Activated T-cell treated with anti-CD3 and anti-CD28 coated beads, Interleukin-2, amount 50 U/mL, for 4 hours (primary cell): ENCODE measurements around the gene ADAMTS10. TPM values are rescaled to one million over a fixed set of nuclear protein-coding genes. Genes with fewer than 3 reads are reported as not detected.
"Not testable (repeated sequence)": the region's sequence is repeated elsewhere in the genome, so short reads cannot be mapped to it uniquely, and the experiment has no call there.

Source experiments
- ATAC-seq, 2 donors: fragments of 200-7000 bp; cut with Tn5 transposase; one replicate each; pipeline ENCODE4 v1.10.0; 2021
- DNase-seq: peaks from one replicate; pipeline ENCODE4 v3.0.0-alpha.2; 2020
- H3K27me3 Mint-ChIP-seq: one replicate; pipeline ENCODE4 v1.8.0; 2021; ENCODE audit warnings: low read depth, mixed read lengths
- H3K36me3 Mint-ChIP-seq: one replicate; pipeline ENCODE4 v1.8.0; 2022; ENCODE audit warnings: mixed read lengths; ENCODE audit not compliant: insufficient read depth
- H3K4me1 Mint-ChIP-seq: one replicate; pipeline ENCODE4 v1.8.0; 2021; ENCODE audit warnings: low read depth, mixed read lengths
- H3K4me3 Mint-ChIP-seq: one replicate; pipeline ENCODE4 v1.8.0; 2021; ENCODE audit warnings: mild to moderate bottlenecking, moderate library complexity, mixed read lengths
- H3K9me3 Mint-ChIP-seq: one replicate; pipeline ENCODE4 v1.8.0; 2021; ENCODE audit warnings: mixed read lengths
- total RNA-seq, 3 donors: library from RNA; stranded (reverse); gene quantifications; one replicate each; pipeline ENCODE4 v1.2.1, GENCODE V29; 2021

Gene ADAMTS10
- total RNA-seq, 3 donors from 2014 or later = 1.1 to 3.1 (median 1.5) TPM

DNA sequence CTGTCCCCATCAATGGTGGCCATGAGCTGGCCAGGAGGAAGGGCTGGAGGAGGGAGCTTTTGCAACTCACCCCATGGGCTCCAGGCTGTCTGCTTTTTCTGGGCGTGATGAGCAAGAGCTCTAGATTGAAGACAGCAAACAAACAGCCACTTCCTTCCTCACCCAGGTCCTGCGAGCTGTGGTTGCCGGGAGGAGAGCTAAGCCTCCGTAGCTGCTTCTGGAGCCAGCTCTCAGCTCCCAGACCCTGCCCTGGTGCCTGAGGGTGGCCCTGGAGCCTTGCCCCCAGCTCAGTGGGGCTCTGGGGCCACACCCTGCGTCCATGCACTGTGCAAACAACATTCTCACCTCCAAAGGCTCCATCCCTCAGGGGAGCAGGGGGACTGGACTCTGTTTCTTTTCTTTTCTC, 39.5 kb downstream of the ADAMTS10 start:
- DNase-seq (peak; percentile 42), ATAC-seq (peak; percentile 41 to 53)
- peaks cover 4% of the 10 kb centered on the region for H3K36me3 Mint-ChIP-seq
- peak overlapping the region; percentile 68 for H3K4me3 Mint-ChIP-seq
- peaks cover 82% of the 10 kb centered on the region for H3K4me1 Mint-ChIP-seq
- no peaks in the 10 kb centered on the region for H3K27me3 Mint-ChIP-seq
- peaks cover 4% of the 10 kb centered on the region for H3K9me3 Mint-ChIP-seq

DNA sequence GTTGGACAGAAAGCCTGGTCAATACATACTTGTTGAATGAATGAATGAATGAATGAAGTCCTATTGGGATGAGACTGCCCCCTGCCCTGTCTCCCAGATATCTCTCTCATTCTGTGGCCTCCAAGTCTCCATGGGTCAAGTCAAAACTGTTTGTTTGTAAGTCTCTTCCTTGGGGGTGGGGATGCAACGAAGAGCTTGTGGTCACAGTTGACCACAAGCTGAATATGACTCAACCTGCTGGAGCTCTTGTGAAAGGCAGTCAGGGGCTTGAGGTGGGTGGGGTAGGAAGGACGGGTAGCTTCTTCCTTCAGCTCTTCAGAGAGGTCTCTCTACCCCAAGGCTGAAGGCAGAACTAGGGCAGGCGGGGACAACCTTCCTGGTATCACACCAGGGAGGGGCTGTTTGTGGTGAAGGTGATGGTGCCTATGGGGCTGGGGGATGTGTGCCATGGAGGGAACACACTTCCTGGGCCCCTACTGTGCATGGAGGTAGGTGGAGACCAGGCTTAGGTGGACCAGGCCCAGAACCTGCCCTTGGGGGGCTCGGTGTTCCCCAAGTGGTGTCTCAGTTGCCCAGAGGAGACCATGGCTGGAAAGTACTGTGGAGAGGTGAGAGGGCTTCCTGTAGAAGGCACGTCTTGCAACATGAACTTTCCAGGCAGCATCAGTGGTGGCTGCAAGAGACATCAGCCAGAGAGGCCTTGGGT, 41.3 kb downstream of the ADAMTS10 start:
- H3K9me3 Mint-ChIP-seq = peaks cover 4% of the 10 kb centered on the region
- ATAC-seq (peak; percentile 83 to 84), DNase-seq (peak; percentile 48)
- peaks cover 77% of the 10 kb centered on the region for H3K4me1 Mint-ChIP-seq
- H3K27me3 Mint-ChIP-seq = no peaks in the 10 kb centered on the region
- peak overlapping the region; percentile 65 for H3K4me3 Mint-ChIP-seq
- H3K36me3 Mint-ChIP-seq = peaks cover 4% of the 10 kb centered on the region

DNA sequence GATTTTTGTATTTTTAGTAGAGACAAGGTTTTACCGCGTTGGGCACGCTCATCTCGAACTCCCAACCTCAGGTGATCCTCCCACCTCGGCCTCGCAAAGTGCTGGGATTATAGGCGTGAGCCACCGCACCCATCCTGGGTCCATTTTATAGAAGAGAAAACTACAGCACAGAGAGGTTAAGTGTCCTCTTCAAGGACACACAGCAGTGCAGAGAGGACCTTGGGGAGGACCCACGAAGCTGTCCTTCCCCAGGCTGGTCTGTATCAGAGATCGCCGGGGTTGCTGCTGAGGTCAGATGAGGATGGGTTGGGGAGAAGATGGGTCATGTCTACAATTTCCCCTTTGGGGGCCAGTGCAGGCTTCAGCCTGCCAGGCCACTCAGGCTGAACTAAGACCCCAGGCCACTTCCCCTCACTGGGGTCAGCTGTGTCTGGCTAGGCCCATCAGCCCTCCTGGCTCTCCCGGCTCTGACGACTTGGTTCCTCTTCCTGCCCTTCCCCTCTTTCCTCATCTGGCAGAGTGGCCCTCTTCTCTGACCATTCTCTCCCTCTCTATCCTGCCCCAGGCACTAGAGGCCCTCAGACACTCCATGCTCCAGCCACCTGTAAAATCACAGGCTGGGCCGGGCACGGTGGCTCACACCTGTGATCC, 42.9 kb downstream of the ADAMTS10 start:
- Mint-ChIP-seq H3K4me1 (peaks cover 72% of the 10 kb centered on the region), H3K27me3 (no peaks in the 10 kb centered on the region), H3K9me3 (no peaks in the 10 kb centered on the region)

DNA sequence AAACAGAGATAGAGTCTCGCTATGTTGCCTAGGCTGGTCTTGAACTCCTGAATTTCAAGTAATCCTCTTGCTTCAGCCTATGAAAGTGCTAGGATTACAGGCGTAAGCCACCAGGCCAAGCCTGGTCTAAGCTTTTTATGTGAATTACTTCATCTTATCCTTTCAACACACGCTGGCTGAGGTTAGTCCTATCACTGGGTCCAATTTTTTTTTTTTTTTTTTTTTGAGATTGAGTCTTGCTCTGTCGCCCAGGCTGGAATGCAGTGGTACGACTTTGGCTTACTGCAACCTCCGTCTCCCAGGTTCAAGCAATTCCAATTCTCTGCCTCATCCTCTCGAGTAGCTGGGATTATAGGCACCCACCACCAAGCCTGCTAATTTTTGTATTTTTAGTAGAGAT, 43.7 kb downstream of the ADAMTS10 start:
- no peaks in the 10 kb centered on the region for H3K27me3 Mint-ChIP-seq
- no peaks in the 10 kb centered on the region for H3K9me3 Mint-ChIP-seq
- no peak for ATAC-seq
- no peak overlapping the region for H3K4me3 Mint-ChIP-seq
- no peak for DNase-seq
- H3K4me1 Mint-ChIP-seq = peaks cover 64% of the 10 kb centered on the region
- H3K36me3 Mint-ChIP-seq = no peaks in the 10 kb centered on the region

More for the DNA sequence above, 42.9 kb downstream of the ADAMTS10 start:
- Mint-ChIP-seq H3K36me3 (no peaks in the 10 kb centered on the region), H3K4me3 (no peak overlapping the region)
- DNase-seq (no peak), ATAC-seq (no peak)

DNA sequence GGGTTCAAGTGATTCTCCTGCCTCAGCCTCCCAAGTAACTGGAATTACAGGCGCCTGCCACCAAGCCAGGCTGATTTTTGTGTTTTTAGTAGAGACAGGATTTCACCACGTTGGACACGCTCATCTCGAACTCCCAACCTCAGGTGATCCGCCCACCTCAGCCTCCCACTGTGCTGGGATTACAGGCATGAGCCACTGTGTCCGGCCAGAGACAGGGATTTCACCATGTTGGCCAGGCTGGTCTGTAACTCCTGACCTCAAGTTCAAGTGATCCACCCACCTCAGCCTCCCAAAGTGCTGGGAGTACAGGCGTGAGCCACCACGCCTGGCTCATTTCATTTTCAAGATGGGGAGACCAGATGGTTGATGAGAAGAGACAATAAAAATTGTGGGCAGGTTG, 45.6 kb downstream of the ADAMTS10 start:
- H3K36me3 Mint-ChIP-seq, DNase-seq, ATAC-seq, H3K4me3 Mint-ChIP-seq, H3K9me3 Mint-ChIP-seq, H3K27me3 Mint-ChIP-seq: not testable (repeated sequence)
- H3K4me1 Mint-ChIP-seq = peaks cover 49% of the 10 kb centered on the region

DNA sequence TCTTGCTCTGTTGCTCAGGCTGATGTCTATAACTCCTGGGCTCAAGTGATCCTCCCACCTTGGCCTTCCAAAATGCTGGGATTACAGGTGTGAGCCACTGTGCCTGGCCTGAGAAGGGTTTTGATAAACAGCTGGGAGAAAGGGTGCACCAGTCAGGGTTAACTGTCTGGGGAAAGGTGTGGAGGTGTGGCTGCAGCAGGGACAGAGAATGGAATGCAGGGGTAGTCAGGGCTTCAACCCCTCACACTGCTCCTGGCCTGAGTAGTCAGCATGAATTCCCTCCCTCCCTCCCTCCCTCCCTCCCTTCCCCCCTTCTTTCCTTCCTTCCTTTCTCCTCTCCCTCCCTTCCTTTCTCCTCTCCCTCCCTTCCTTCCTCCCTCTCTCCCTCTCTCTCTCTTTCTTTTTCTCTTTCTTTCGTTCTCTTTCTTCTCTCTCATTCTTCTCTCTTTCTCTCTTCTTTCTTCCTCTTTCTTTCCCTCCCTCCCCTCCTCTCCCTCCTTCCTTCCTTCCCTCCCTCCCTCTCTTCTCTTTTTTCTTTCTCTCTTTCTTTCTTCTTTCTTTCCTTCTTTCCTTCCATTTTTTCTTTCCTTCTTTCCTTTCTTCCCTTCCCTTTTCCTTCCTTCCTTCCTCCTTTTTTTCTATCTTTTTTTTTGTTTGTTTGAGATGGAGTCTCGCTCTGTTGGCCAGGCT, 49.3 kb downstream of the ADAMTS10 start:
- Mint-ChIP-seq H3K4me1 (peaks cover 42% of the 10 kb centered on the region), H3K9me3 (no peaks in the 10 kb centered on the region), H3K27me3 (no peaks in the 10 kb centered on the region), H3K36me3 (no peaks in the 10 kb centered on the region), H3K4me3 (no peak overlapping the region)
- ATAC-seq (no peak), DNase-seq (no peak)

DNA sequence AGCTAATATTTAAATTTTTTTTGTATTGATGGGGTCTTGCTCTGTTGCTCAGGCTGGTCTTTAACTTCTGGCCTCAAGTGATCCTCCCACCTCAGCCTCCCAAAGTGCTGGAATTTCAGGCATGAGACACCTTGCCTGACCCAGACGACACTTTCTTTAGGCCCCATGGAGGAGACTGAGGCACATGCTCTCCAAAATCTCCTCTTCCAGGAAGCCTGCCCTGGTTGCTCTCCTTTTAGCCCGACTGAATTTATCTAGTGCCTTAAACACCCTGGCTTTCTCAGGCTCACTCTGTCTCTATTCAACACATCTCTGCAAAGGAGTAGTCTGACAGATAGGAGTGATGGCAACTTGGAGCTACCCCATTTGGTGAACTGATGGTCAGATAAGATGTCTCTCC, 52.2 kb downstream of the ADAMTS10 start:
- DNase-seq = no peak
- no peak for ATAC-seq
- Mint-ChIP-seq H3K9me3 (no peaks in the 10 kb centered on the region), H3K4me3 (no peak overlapping the region), H3K36me3 (peaks cover 4% of the 10 kb centered on the region), H3K4me1 (peaks cover 25% of the 10 kb centered on the region), H3K27me3 (no peaks in the 10 kb centered on the region)

DNA sequence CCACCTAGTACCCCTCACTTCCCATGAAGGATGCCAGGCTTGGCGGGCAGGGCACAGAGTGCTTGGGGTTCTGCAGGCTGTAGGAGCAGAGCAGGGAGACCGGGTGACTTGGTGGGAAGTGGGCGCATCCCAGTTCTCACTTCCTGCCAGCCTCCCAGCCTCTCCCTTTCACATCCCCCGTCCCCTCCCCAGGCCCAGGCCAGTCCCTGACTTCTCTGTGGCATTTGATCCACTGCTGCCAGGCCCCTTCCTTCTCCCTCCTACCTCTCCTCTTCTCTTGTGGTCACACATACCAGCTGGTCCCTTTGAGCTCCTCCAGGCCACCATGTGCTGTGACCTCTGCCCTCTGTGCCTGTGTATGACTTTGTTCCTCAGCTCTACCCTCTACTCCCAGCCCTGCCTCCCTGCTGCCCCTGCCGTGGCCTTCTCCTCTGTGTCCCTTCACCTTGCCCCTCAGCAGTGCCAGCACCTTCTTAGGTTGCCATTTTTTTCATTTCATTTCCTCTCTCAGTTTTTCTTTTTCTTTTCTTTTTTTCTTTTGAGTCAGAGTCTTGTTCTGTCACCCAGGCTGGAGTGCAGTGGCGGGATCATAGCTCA, 52.8 kb downstream of the ADAMTS10 start:
- DNase-seq = no peak
- peaks cover 22% of the 10 kb centered on the region for H3K4me1 Mint-ChIP-seq
- ATAC-seq = peak; percentile 18 to 25
- no peak overlapping the region for H3K4me3 Mint-ChIP-seq
- no peaks in the 10 kb centered on the region for H3K27me3 Mint-ChIP-seq
- H3K36me3 Mint-ChIP-seq = peaks cover 10% of the 10 kb centered on the region
- H3K9me3 Mint-ChIP-seq = no peaks in the 10 kb centered on the region

DNA sequence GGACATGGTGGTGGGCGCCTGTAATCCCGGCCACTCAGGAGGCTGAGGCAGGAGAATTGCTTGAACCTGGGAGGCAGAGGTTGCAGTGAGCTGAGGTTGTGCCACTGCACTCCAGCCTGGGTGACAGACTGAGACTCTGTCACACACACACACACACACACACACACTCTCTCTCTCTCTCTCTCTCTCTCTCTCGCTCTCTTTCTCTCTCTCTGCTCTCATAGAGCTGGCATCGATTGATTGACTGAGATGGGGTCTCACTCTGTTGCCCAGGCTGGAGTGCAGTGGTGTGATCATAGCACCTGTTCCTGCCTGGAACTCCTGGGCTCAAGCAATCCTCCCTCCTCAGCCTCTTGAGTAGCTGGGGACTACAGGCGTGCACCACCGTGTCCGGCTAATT, 56.8 kb downstream of the ADAMTS10 start:
- not testable (repeated sequence) for H3K4me3 Mint-ChIP-seq, H3K9me3 Mint-ChIP-seq, ATAC-seq, H3K27me3 Mint-ChIP-seq, DNase-seq
- Mint-ChIP-seq H3K36me3 (peaks cover 18% of the 10 kb centered on the region), H3K4me1 (peaks cover 14% of the 10 kb centered on the region)

DNA sequence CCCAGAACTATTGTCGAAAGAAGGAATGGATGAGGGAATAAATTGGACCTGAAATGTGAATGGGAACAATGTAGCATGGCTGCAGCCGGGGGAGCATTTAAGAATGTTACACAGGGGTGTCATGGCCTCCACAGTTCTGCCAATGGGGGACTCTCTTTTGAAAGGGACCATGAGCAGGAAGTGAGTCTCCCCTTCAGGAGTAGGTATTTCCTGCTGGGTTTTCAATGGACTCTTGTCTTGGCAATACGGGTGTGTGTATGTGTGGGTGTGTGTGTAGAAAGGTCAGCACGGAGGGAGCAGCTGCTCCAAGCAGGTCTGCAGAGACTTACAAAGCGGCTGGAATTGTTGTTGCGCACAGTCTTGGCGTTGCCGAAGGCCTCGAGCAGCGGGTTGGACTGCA, 57.7 kb downstream of the ADAMTS10 start:
- peak; percentile 43 to 55 for ATAC-seq

DNA sequence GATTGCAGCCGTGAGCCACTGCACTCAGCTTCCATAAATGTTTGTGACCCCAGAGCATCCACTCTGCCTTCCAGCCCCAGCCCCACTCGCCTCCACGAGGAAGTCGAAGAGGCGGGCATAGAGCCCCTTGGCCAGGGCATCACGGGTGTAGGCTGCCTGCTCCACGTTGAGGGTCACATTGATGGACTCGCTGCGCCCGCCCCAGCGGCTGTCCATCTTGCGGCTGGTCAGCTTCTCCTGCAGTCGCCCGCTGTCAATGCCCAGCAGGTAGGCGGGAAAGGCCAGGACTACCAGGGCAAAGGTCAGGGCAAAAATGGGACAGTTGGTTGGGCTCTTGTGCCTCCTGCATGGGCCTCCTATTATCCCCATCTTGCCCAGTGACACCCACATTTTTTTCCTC, 60.4 kb downstream of the ADAMTS10 start:
- DNase-seq (no peak), ATAC-seq (no peak)
- peaks cover 18% of the 10 kb centered on the region for H3K36me3 Mint-ChIP-seq
- H3K9me3 Mint-ChIP-seq = no peaks in the 10 kb centered on the region
- no peaks in the 10 kb centered on the region for H3K4me1 Mint-ChIP-seq
- H3K27me3 Mint-ChIP-seq = no peaks in the 10 kb centered on the region
- H3K4me3 Mint-ChIP-seq = no peak overlapping the region

More for the DNA sequence above, 57.7 kb downstream of the ADAMTS10 start:
- H3K4me1 Mint-ChIP-seq = peaks cover 6% of the 10 kb centered on the region
- no peak overlapping the region for H3K4me3 Mint-ChIP-seq
- H3K9me3 Mint-ChIP-seq = no peaks in the 10 kb centered on the region
- no peaks in the 10 kb centered on the region for H3K27me3 Mint-ChIP-seq
- no peak for DNase-seq
- peaks cover 18% of the 10 kb centered on the region for H3K36me3 Mint-ChIP-seq

DNA sequence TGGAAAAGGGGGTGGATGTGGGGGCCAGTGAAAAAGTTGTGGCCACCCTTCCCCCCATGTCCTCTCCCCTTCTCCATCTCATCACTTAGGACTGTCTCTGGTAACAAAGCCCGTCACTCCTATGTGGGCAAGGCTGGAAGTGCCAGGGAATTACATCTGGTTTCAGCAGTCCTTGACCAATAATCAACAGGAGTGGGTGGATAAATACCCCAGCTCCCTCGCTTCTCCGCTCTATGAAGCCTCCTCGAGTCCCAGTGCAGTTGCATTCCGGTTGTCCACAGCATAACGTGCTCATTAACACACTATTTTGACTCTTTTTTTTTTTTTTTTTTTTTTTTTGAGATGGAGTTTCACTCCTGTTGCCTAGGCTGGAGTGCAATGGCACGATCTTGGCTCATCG, 64.8 kb downstream of the ADAMTS10 start:
- Mint-ChIP-seq H3K9me3 (no peaks in the 10 kb centered on the region), H3K4me1 (no peaks in the 10 kb centered on the region), H3K36me3 (no peaks in the 10 kb centered on the region), H3K27me3 (no peaks in the 10 kb centered on the region), H3K4me3 (no peak overlapping the region)
- ATAC-seq (no peak), DNase-seq (no peak)

DNA sequence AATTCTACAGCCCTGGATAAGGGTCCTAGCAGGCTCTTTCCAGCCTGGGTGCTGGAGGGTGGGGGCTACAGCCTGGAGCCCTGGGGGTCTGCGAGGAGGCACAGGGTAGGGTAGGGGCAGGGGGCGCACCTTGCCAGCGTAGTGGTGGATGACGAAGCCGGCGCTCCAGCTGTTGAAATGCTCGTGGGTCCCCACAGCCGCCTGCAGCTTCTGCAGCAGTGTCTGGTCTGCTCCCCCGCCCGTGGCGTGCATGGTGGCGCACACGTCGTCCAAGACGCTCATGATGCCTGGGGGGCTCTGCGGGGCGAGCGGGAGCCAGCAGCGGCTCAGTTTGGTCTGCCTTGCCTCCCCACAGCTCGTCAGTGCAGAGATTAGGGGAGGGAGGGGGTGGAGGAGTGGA, 66.3 kb downstream of the ADAMTS10 start:
- no peak for ATAC-seq
- Mint-ChIP-seq H3K36me3 (no peaks in the 10 kb centered on the region), H3K27me3 (no peaks in the 10 kb centered on the region), H3K9me3 (no peaks in the 10 kb centered on the region), H3K4me1 (no peaks in the 10 kb centered on the region), H3K4me3 (no peak overlapping the region)
- DNase-seq = no peak

DNA sequence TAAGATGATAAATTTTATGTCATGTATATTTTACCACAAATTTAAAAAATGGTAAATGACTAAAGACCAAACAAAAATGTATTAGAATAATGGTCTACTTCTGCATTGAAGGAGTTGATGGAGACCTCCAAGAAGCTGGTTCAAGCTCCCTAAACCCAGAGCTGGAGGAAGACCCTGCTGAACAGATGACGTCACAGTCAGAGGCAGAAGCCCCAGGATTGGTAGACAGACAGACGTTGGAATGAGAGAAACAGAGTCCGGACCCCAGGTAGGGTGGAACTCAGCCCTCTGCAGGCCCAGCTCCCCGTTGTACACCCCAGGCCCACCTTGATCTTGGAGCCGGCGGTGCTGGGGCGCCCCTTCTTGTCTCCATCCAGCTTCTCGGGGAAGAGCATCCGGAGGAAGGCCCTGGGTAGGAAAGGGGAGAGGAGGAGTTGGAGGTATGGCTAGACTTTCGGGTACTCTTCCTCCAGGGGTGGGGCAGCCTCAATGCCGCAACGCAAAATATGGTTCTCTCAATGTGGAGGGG, 70.8 kb downstream of the ADAMTS10 start:
- Mint-ChIP-seq H3K36me3 (peaks cover 5% of the 10 kb centered on the region), H3K4me1 (no peaks in the 10 kb centered on the region), H3K27me3 (no peaks in the 10 kb centered on the region), H3K9me3 (no peaks in the 10 kb centered on the region), H3K4me3 (no peak overlapping the region)
- no peak for DNase-seq
- no peak for ATAC-seq
